ENCODE data around the gene FAM118B.

DNA sequence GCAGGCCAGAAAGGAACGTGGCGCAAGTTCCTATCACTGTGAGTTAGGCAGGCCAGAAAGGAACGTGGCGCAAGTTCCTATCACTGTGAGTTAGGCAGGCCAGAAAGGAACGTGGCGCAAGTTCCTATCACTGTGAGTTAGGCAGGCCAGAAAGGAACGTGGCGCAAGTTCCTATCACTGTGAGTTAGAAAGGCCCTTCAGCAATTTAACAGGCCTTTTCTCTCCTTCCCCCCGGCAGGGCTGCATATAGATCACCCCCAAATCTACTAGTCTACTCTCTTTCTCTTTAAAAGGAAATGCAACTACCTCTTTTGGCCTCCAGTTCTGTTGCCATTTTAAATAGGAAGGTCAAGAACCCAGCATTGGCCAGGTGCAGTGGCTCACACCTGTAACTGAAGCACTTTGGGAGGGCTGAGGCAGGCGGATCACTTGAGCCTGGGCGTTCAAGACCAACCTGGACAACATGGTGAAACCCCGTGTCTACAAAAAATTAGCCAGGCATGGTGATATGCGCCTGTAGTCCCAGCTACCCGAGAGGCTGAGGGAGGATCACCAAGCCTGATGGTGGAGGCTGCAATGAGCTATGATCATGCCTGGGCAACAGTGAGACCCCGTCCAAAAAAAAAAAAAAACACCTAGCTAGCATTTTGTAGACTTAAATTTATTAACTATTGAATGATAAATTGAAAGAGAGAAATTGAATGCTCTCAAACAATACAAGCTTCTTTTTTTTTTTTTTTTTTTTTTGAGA lies 14.9 kb downstream of the FAM118B start:
- TF ChIP-seq, protein P1, sequence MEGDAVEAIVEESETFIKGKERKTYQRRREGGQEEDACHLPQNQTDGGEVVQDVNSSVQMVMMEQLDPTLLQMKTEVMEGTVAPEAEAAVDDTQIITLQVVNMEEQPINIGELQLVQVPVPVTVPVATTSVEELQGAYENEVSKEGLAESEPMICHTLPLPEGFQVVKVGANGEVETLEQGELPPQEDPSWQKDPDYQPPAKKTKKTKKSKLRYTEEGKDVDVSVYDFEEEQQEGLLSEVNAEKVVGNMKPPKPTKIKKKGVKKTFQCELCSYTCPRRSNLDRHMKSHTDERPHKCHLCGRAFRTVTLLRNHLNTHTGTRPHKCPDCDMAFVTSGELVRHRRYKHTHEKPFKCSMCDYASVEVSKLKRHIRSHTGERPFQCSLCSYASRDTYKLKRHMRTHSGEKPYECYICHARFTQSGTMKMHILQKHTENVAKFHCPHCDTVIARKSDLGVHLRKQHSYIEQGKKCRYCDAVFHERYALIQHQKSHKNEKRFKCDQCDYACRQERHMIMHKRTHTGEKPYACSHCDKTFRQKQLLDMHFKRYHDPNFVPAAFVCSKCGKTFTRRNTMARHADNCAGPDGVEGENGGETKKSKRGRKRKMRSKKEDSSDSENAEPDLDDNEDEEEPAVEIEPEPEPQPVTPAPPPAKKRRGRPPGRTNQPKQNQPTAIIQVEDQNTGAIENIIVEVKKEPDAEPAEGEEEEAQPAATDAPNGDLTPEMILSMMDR (IDR thresholded peaks at IDR 0.05; ENCODE audit: insufficient read depth, low read depth, low read length): no peak
- no peak for TF ChIP-seq EZH2 (IDR thresholded peaks at IDR 0.05; ENCODE audit: insufficient read depth, low read length)

Data from astrocyte (in vitro differentiated cells and primary cell).